Stomach (tissue), 9 donors: ENCODE data around the gene DPP6. TPM values are rescaled to one million over a fixed set of nuclear protein-coding genes. Genes with fewer than 3 reads are reported as not detected.

Source experiments
- DNase-seq, 2 donors: peaks; one replicate each; pipeline versions ENCODE4 v3.0.0 to v3.0.0-alpha.2; 2013 to 2019
- H3K27ac ChIP-seq, 5 donors: fragments of 200-600 bp in 4 of 5; sonication (generic) in 4 of 5; one replicate each; pipeline ENCODE4 v1.5.1; 2013 to 2019; ENCODE audit warnings: mild to moderate bottlenecking in 1 of 5, moderate library complexity in 1 of 5
- H3K27me3 ChIP-seq, 3 donors: fragments of 200-600 bp; sonication (generic); one replicate each; pipeline ENCODE4 v1.5.1; 2017 to 2019; ENCODE audit warnings: mixed run types in 1 of 3
- H3K36me3 ChIP-seq, 4 donors: fragments of 200-600 bp; sonication (generic); 1 replicate in 3 of 4; 2 replicates in 1 of 4; pipeline ENCODE4 v1.5.1; 2016 to 2019
- H3K4me1 ChIP-seq, 4 donors: fragments of 200-600 bp; sonication (generic); one replicate each; pipeline ENCODE4 v1.5.1; 2016 to 2019
- H3K4me3 ChIP-seq, 4 donors: fragments of 200-600 bp; sonication (generic) in 3 of 4; one replicate each; pipeline ENCODE4 v1.5.1; 2016 to 2019; ENCODE audit warnings: mild to moderate bottlenecking in 1 of 4
- H3K9me3 ChIP-seq, 4 donors: fragments of 200-600 bp; sonication (generic); one replicate each; pipeline ENCODE4 v1.5.1; 2016 to 2019
- CTCF ChIP-seq, 7 experiments: fragments of 450-650 bp in 4 of 7; fragments of 200-600 bp in 3 of 7; sonication (generic) in 3 of 7; IDR thresholded peaks; one replicate each; pipeline ENCODE4 v1.5.1; 2016 to 2019; ENCODE audit warnings: antibody characterized with exemption in 7 of 7, control low read depth in 2 of 7, mild to moderate bottlenecking in 1 of 7
- EP300 ChIP-seq: sonication (generic); formaldehyde crosslinking; IDR thresholded peaks from one replicate; pipeline ENCODE4 v1.6.1; 2017; ENCODE audit warnings: antibody characterized with exemption
- POLR2A ChIP-seq, 4 donors: fragments of 450-650 bp; IDR thresholded peaks; one replicate each; pipeline ENCODE4 v1.6.1; 2016; ENCODE audit warnings: antibody characterized with exemption in 4 of 4, control low read depth in 2 of 4, mild to moderate bottlenecking in 1 of 4, moderate library complexity in 1 of 4
- POLR2AphosphoS5 ChIP-seq, 3 donors: sonication (generic); formaldehyde crosslinking; IDR thresholded peaks; one replicate each; pipeline ENCODE4 v1.6.1; 2016; ENCODE audit warnings: antibody characterized with exemption in 3 of 3
- WGBS, 5 donors: extraction: QIAGEN DNeasy Blood & Tissue Kit in 3 of 5; methylation state at CpG; one replicate each; pipeline versions ENCODE4 v1.1.5 to v1.1.7; 2013 to 2018; 5-methylcytosine and 5-hydroxymethylcytosine counted together
- intact Hi-C: fragments of 100-400 bp; cut with DNase I; formaldehyde crosslinking; loops from one replicate; pipeline ENCODE4 v1.15.1; 2023; ENCODE audit warnings: low total_unique reads
- polyA plus RNA-seq, 3 donors: library from polyadenylated mRNA; stranded (reverse); fragments of 200-250 nt; gene quantifications; one replicate each; pipeline ENCODE4 v1.2.3, GENCODE V29; 2013
- total RNA-seq, 5 donors: library from RNA; depleted of rRNA; stranded (reverse); fragments of >200 nt; gene quantifications; one replicate each; pipeline versions ENCODE4 v1.1.0 to v1.2.3, GENCODE V29; 2014 to 2016
- donor health status: healthy with polysubstance abuse.
- donor health status: Bipolar disorder and iron deficiency.
- donor health status: healthy.

The DPP6 gene
- total and polyA plus RNA-seq, 8 donors, result 0.15 to 29.8 (median 4.9) TPM

DNA sequence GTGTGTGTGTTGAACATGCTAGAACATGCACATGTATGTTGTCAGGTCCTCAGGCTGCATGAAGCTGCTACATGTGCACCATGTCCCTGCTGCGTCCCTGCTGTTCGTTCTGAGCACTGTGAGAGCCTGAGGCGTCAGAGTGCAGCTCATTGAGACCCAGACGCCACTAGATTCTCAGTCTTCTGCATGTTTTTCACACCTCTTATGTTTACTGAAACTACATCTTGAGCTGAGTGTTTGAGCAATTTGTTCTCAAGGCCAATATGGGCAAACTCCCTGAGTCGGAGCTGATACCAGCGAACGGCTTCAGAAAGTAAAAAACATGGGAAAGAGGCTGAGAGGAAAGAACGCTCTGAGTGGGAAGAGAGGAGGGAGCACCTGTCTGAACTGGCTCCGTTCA is 600.4 kb downstream of the DPP6 start:
- H3K27me3 ChIP-seq, result no peaks in the 10 kb centered on the region
- WGBS, 5 donors, result 78 to 86% (median 83%) methylated on average over 9 of the region's 9 CpGs
- no peak overlapping the region for H3K4me3 ChIP-seq
- H3K27ac ChIP-seq, result no peak overlapping the region
- DNase-seq, result no peak
- TF ChIP-seq CTCF (IDR thresholded peaks at IDR 0.05) (no peak), EP300 (no peak), POLR2AphosphoS5 (IDR thresholded peaks at IDR 0.05) (no peak), POLR2A (IDR thresholded peaks at IDR 0.05) (no peak)
- no peaks in the 10 kb centered on the region for H3K36me3 ChIP-seq
- H3K4me1 ChIP-seq, result no peaks in the 10 kb centered on the region
- intact Hi-C loops, result no loop called here
- peaks cover 0 to 8% (median 0%) of the 10 kb centered on the region in 4 donors for H3K9me3 ChIP-seq

DNA sequence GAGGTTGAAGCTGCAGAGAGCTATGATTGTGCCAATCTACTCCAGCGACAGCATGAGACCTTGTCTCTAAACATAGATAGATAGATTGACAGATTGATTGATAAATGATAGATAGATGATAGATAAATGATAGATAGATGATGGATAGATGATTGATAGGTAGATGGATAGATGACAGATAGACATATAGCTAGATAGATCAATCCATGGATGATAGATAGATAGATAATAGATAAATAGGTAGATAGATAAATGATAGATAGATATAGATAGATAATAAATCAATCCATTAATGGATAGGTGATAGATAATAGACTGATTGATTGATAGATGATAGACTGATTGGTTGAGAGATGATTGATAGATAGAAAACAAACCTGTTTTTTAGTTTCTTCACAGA is 601.1 kb downstream of the DPP6 start:
- Histone ChIP-seq H3K36me3 (no peaks in the 10 kb centered on the region), H3K27ac (no peak overlapping the region), H3K9me3 (peaks cover 0 to 8% (median 0%) of the 10 kb centered on the region in 4 donors), H3K27me3 (no peaks in the 10 kb centered on the region), H3K4me3 (no peak overlapping the region), H3K4me1 (no peaks in the 10 kb centered on the region)
- intact Hi-C loops, result no loop called here
- DNase-seq, result no peak
- TF ChIP-seq POLR2AphosphoS5 (IDR thresholded peaks at IDR 0.05) (no peak), EP300 (no peak), CTCF (IDR thresholded peaks at IDR 0.05) (no peak), POLR2A (IDR thresholded peaks at IDR 0.05) (no peak)
- 73 to 87% (median 82%) methylated on average over 1 of the region's 1 CpG for WGBS, 5 donors

GRCh38 chr7:154656618-154657017 is 604.4 kb downstream of the DPP6 start:
- WGBS, 5 donors, result 76 to 96% (median 85%) methylated on average over 7 to 9 of the region's 10 CpGs
- no peak for TF ChIP-seq CTCF (IDR thresholded peaks at IDR 0.05)
- TF ChIP-seq POLR2A (IDR thresholded peaks at IDR 0.05), result no peak
- TF ChIP-seq EP300, result no peak
- TF ChIP-seq POLR2AphosphoS5 (IDR thresholded peaks at IDR 0.05), result no peak
- intact Hi-C loops, result no loop called here

GRCh38 chr7:154666768-154667167 is 614.6 kb downstream of the DPP6 start:
- H3K27ac ChIP-seq, result no peak overlapping the region
- no peak for DNase-seq
- no peaks in the 10 kb centered on the region for H3K27me3 ChIP-seq
- intact Hi-C loops, result no loop called here
- H3K36me3 ChIP-seq, result no peaks in the 10 kb centered on the region
- 86 to 97% (median 91%) methylated on average over 1 of the region's 1 CpG for WGBS, 5 donors
- no peak overlapping the region for H3K4me3 ChIP-seq
- peaks cover 0 to 15% (median 7%) of the 10 kb centered on the region in 4 donors for H3K9me3 ChIP-seq
- no peak for TF ChIP-seq POLR2AphosphoS5 (IDR thresholded peaks at IDR 0.05)
- no peak for TF ChIP-seq POLR2A (IDR thresholded peaks at IDR 0.05)
- TF ChIP-seq EP300, result no peak
- no peak for TF ChIP-seq CTCF (IDR thresholded peaks at IDR 0.05)
- H3K4me1 ChIP-seq, result no peaks in the 10 kb centered on the region

More at GRCh38 chr7:154656618-154657017, 604.4 kb downstream of the DPP6 start:
- Histone ChIP-seq H3K9me3 (peaks cover 0 to 12% (median 6%) of the 10 kb centered on the region in 4 donors), H3K4me3 (no peak overlapping the region), H3K4me1 (no peaks in the 10 kb centered on the region), H3K36me3 (no peaks in the 10 kb centered on the region), H3K27me3 (no peaks in the 10 kb centered on the region), H3K27ac (no peak overlapping the region)
- DNase-seq, result no peak
